Measurements from ENCODE around the gene KLHDC2.
"Not testable (repeated sequence)": the region's sequence is repeated elsewhere in the genome, so short reads cannot be mapped to it uniquely, and the experiment has no call there.

The KLHDC2 gene, protein sequence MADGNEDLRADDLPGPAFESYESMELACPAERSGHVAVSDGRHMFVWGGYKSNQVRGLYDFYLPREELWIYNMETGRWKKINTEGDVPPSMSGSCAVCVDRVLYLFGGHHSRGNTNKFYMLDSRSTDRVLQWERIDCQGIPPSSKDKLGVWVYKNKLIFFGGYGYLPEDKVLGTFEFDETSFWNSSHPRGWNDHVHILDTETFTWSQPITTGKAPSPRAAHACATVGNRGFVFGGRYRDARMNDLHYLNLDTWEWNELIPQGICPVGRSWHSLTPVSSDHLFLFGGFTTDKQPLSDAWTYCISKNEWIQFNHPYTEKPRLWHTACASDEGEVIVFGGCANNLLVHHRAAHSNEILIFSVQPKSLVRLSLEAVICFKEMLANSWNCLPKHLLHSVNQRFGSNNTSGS

DNA sequence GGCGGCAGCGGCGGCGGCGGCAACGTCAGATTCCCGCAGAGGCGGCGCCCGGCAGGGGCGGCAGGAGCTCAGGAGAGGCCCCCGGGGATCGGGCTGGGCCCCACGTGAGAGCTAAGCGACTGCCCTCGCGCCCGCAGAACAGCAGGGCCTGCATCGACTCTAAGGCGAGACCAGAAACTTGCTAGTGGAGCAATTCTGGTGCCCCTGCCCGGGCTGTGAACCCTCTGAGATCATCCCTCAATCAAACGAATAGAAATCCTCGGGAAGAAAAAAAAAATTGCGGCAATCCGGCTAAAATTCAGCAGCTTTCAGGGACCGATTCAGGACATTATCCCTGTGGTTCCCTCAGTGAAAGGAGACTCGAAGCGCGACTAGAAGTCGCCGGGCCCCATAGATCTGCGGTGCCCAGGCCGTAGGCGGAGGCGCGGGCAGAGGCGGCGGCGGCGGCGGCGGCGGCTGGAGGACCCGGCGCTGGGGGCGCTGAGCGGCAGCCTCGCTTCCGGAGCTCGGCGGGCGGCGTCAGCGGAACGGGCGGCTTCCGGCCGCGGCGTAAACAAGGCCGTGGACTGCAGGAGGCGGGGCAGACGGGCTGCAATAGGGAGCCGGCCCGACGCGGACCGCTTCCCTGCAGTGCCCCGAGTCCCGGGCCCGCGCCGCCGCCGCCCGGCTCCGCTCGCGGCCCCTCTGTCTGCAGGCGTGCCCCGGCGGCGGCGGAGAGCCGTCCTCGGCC, at the start of gene KLHDC2:
KLHDC2 (plus strand) TSS at position 583 of the 730 bp plus-strand sequence. CDS start 316 bp downstream, outside the sequence.
- peak within 1 kb of the TSS; percentile 96 for H3K27ac ChIP-seq
- DNase-seq (ENCODE audit: low read depth, low spot score) = peak; percentile 46

DNA sequence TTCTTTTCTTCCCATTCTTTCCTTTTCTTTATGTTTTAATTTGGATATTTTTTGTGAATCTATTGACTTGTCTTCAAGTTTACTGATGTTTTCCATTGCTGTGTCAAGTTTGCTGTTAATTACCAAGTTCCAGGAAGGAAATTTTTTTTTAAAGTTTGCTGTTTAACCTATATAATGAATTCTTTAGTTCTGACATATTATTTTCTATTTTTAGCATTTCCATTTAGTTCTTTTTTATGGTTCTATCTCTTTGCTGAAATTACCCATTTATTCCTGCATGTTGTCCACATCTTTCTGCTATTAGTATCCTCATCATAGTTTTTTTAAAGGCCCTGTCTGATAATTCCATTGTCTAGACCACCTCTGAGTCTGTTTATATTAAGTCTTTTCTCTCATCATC, 47.2 kb upstream of the KLHDC2 start:
- no peak for DNase-seq (ENCODE audit: low read depth, low spot score)

DNA sequence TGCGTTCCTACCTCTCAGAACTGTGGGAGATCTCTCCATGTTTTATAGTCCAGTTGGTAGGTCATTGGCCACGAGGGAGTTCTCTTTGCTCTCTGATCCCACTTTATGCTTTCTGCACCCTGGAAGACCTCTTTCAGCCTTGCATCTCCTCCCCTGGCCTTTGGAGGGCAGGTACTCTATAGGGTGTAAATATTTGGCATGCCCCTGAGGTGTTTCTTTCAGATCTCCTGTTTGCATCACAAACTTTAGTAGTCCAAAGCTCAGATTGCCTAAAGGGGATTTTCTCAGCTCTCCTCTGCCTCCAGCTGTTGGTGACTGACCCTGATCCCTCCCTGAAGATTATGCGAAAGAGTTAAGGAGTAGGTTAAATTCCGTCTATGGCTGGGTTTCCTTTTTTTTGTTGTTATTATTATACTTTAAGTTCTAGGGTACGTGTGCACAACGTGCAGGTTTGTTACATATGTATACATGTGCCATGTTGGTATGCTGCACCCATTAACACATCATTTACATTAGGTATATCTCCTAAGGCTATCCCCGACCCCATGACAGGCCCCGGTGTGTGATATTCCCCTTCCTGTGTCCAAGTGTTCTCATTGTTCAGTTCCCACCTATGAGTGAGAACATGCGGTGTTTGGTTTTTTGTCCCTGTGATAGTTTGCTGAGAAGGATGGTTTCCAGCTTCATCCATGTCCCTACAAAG, 46.1 kb upstream of the KLHDC2 start:
- H3K27ac ChIP-seq; DNase-seq (ENCODE audit: low read depth, low spot score): not testable (repeated sequence)

More for the DNA sequence above, 47.2 kb upstream of the KLHDC2 start:
- H3K27ac ChIP-seq = no peak overlapping the region

DNA sequence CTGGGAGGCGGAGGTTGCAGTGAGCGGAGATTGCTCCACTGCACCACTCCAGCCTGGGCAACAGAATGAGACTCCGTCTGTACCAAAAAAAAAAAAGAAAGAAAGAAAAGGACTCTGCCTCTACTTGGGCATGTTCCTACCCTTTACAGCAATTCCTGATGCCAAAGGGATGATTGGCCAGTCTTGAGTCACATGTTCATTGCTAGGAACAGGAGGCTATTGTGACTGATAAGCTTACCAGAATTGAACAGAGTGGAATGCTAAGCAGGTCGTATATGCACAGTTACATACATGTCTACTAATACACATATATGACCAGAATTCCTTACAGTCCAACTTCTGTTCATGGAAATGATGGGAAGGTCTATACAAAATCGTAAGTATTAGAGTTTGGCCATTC, 40.8 kb upstream of the KLHDC2 start:
- H3K27ac ChIP-seq = no peak overlapping the region
- no peak for DNase-seq (ENCODE audit: low read depth, low spot score)

DNA sequence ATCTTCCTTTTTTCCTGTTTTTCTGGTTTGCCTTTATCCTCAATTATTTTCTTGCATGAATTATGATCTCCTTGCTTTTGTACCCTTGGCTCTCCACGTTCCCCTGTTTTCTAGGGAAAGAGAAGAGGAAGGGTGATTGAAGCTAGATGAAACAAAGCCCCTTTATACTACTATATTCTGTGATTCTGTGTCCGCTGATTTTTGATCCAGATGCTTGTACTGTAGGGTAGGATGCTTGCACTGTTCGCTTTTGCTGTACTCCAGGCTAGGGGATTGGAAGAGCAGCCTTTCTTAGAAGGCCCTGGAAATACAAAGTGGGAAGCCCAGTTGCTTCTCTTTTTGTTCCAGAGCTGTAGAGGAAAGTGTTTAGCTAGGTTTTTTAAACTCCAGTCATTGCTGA, 35.1 kb upstream of the KLHDC2 start:
- DNase-seq (ENCODE audit: low read depth, low spot score) = no peak
- no peak overlapping the region for H3K27ac ChIP-seq

DNA sequence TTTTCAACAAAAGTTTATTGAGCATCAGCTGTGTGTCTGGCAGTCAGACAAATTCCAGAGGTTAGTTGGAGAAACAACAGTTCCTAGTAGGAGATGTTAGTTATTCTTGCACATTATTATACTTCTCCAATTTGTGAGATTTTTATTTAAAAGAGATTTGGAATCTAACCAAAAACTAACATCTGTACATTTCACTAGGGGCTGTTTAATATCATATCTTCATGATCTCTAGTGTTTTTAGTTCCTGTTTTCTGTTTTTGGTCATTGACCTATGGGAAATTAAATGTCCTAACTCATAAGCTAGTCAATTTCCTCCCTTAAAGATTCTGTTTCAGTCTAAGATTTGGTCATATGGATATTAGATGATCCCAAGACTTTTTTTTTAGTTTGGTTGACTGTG, 34.1 kb upstream of the KLHDC2 start:
- no peak overlapping the region for H3K27ac ChIP-seq
- DNase-seq (ENCODE audit: low read depth, low spot score) = no peak

DNA sequence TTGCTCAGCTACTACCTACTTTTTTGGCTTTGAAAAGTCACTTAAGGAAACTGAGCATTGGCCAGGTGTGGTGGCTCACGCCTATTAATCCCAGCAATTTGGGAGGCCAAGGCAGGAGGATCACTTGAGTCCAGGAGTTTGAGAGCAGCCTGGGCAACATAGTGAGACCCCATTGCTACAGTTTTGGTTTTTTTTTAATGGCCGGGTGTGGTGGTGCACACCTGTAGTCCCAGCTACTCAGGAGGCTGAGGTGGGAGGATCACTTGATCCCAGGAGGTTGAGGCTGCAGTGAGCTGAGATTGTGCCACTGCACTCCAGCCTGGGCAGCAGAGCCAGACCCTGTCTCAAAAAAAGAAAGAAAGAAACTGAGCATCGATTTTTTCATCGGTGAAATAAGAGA, 32.3 kb upstream of the KLHDC2 start:
- H3K27ac ChIP-seq; DNase-seq (ENCODE audit: low read depth, low spot score): not testable (repeated sequence)

DNA sequence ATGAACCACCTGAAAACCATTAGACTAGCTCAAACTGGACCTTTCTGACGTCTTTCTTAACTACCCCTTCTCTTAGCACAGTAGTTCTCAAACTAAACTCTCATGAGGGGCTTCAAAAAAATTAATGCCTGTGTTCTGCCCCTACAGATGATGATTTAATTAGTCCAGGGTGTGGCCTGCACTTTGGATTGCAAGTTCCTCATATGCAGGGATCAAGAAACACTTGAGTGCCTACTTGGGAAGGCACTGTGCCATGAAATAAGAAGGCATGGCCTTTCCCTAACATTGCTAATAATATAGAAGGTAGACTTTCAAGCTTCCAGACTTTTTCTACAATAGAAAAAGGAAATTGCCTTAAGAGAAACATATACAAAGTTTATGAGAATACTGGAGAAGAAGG, 22.8 kb upstream of the KLHDC2 start:
- H3K27ac ChIP-seq = no peak overlapping the region
- no peak for DNase-seq (ENCODE audit: low read depth, low spot score)

DNA sequence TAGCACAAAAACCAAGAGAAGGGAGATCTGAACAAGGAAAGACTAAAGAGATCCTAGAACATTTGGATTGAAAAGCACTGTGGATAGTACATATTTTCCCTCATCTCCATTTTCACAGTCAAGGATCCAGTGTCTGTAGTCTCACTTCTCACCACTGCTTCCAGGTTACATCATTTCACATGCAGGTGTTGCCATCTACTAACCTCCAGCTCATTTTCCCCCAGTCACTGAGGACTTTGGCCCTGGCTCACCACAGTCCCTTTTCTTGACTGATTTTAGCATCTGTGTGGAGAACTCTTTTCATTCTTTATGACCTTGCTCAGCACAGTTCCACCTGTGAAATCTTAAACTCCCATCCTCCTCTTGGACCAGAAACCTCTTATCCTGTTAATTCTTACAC, 21.5 kb upstream of the KLHDC2 start:
- not testable (repeated sequence) for DNase-seq (ENCODE audit: low read depth, low spot score)

DNA sequence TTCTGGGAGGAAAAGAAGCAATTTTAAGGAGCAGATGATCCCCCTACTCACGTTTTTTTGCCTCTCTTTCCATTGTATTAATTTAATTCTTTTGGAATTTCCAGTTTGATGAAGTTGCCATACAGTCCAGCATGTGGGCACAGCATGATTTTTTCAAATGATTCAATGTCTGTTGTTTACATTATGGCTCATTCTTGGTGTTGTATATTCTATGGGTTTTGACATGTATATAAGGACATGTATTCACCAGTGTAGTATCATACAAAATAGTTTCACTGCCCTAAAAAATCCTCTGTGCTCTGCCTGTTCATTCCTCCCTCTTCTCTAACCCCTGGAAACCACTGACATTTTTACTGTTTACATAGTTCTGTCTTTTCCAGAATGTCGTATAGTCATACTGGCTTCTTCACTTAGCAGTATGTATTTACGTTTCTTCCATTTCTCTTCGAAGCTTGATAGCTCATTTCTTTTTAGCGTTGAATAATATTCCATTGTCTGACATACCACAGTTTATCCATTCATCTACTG, 13.3 kb upstream of the KLHDC2 start:
- peak overlapping the region; percentile 29 for H3K27ac ChIP-seq
- peak; percentile 37 for DNase-seq (ENCODE audit: low read depth, low spot score)

More for the DNA sequence above, 21.5 kb upstream of the KLHDC2 start:
- H3K27ac ChIP-seq = not testable (repeated sequence)

DNA sequence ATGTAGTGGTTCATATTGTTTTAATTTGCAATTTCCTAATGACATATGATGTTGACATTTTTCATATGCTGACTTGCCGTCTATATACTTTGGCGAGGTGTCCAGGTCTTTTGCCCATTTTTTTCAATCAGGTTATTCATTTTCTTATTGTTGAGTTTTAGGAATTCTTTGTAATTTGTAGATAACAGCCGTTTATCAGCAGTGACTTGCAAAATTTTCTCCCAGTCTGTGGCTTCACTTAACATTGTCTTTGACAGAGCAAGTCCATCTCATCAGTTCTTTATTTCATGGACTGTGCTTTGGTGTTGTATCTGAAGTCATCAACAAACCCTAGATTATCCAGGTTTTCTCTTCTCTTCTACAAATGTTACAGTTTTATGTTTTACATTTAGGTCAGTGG, 12.6 kb upstream of the KLHDC2 start:
- no peak overlapping the region for H3K27ac ChIP-seq
- DNase-seq (ENCODE audit: low read depth, low spot score) = no peak

DNA sequence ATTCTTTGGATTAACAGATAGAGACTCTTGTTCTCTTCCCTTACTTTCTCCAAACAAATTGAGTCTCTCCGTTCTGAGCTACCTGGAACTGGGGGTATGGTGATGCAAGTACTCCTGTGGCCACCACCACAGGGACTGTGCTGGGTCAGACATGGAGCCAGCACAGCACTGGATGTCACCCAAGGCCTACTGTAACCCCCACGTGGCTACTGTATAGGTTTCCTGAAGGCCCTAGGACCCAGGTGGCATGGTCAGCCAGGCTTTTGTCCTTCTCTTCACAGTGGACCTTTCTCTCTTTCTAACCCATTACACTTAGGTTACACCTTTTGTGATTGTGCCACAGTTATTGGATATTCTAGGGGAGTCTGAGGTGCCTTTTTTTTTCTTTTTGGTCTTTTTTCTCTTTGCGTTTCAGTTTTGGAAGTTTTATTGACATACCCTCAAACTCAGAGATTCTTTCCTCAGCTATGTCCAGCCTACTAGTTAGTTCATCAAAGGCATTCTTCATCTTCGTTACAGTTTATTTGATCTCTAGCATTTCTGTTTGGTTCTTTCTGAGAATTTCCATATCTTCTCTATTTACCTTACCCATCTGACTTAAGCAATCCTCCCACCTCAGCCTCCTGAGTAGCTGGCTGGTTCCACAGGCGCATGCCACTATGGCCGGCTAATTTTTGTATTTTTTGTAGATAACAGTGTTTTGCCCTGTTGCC, 6.0 kb upstream of the KLHDC2 start:
- DNase-seq (ENCODE audit: low read depth, low spot score) = no peak
- H3K27ac ChIP-seq = no peak overlapping the region

DNA sequence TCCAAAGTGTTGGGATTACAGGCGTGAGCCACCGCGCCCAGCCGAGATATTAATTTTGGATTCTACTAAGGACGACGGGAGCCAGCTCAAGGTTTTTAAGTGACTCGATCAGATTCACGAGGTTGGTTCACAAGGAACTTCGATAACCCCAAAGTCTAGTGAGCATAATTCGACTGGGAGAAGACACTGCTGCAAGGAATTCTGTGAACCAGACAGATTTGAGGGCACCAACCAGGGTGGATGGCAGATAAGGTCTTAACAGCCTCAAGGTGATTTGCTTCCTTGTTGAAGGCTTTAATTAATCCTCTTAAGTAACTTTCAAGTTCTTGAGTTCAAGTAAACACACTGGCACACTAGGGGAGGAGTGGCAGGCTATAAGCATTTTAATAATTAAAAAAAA, 1.1 kb upstream of the KLHDC2 start:
- DNase-seq (ENCODE audit: low read depth, low spot score) = no peak
- H3K27ac ChIP-seq = peak overlapping the region; percentile 96

DNA sequence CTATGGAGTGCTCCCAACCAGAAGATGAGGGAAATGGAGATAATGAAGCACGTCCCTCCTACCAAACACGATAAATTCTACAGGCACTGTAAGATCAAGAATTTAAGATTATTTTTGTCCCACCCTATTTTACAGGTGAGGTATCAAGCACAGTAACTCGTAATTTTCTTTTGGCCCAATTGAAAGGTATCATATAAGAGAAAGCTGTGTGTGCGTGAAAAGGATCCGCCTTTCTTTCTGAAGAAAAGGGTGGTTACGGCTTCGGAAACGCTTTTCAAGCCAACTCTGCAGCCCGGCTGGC, 733 bp upstream of the KLHDC2 start:
- no peak for DNase-seq (ENCODE audit: low read depth, low spot score)
- peak overlapping the region; percentile 96 for H3K27ac ChIP-seq

DNA sequence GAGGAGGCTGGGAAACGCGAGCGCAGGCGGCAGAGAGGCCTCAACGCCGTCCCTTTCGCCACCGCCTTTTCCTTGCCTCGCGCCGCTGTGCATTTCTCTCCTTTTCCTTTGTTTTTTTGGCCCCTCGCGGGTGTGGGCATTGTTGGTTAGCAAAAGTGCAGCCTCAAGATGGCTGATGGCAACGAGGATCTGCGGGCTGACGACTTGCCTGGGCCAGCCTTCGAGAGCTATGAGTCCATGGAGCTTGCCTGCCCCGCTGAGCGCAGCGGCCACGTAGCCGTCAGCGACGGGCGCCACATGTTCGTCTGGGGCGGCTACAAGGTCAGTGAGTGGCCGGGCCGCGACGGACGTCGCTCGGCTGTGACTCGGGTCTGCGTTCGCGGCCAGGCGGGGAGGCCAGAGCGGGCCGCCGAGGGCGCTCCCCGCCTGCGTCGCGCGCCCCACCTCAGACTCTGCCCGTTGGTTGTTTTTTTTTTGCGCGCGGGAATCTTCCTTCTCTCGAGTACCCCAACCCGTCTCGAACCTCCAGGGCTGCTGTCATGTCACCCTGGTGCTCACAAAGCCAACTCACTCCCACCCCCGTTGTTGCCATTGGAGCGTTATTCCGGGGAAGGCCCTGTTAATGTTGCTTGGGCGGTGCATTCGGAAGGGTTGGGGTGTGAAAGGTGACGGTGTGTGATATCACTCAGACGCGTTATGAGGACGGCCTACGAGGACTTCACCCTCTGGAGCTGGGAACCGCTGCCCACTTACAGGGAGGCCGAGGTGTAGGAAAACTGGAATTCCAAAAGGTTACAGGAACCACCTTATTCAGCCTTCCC, 558 bp downstream of the KLHDC2 start:
- no peak for DNase-seq (ENCODE audit: low read depth, low spot score)
- peak overlapping the region; percentile 96 for H3K27ac ChIP-seq

DNA sequence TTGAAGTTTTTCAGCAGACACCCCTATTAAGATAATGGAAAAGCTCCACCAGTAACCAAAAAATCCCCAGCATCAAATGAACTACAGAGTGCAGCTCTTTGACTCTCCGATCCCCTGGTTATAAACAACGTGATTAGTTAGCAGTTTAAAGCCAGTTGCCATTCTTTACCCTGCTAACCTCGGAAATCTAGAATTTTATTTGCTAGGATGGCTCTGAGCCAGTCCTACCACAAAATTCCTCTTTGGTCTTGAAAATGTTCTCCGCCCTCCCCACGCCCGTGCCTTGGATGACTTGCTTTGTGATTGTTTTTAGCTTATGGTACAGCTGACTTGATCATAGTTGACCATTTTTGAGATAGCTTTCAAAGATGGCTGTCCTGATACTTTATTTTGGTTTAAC, 1.2 kb downstream of the KLHDC2 start:
- H3K27ac ChIP-seq = peak overlapping the region; percentile 96
- DNase-seq (ENCODE audit: low read depth, low spot score) = no peak

DNA sequence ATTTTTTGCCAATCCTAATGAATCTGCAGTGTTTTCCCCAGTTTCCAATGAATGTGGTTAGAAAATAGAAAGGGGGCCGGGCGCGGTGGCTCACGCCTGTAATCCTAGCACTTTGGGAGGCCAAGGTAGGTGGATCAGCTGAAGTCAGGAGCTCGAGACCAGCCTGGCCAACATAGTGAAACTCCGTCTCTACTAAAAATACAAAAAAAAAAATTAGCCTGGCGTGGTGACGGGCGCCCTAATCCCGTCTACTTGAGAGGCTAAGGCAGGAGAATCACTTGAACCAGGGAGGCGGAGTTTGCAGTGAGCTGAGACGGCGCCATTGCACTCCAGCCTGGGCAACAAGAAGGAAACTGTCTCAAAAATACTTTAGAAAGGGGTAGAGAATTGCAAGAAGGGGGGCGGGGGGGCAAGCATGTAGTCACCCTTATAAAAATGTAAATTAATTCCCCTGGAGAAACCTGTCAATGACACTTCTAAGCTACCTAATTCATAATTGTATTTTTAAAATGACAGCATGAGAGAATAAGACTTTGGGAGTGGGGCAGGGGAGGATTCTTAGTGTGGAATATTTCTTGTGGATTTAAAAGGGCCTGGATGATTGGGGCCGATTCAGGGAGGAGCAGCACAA, 1.7 kb downstream of the KLHDC2 start:
- peak overlapping the region; percentile 96 for H3K27ac ChIP-seq

DNA sequence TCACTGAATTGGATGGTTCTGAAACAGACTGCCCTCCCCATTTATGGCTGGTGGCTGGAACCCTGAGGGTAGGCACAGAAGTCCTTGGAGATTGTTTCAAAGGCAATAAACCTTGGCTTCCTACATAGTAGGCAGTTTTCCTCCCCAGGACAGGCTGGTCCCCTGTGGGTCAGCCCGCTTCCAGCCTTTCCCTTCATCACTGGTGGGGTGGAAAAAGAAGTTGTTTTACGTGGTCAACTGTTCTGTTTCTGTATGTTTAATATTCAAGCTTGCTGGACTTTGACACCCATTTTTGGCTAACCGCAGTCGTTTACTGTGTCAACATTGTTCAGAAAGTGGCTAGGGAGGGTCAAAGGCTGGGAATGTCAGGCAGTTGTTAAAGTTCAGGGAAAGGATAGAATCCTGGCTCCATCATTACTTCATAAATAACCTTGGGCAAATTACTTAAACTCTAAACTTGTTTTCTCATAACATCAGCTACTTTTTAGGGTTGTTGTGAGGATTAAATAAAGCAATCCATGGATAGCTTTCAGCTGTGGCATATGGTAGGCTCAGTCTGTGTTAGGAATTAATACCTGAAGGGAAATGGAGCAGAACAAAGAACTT, 2.4 kb downstream of the KLHDC2 start:
- no peak for DNase-seq (ENCODE audit: low read depth, low spot score)
- peak overlapping the region; percentile 96 for H3K27ac ChIP-seq

More for the DNA sequence above, 1.7 kb downstream of the KLHDC2 start:
- DNase-seq (ENCODE audit: low read depth, low spot score) = no peak

Measured in epithelial cell of prostate (primary cell).